Activated naive CD8-positive, alpha-beta T cell treated with anti-CD3 and anti-CD28 coated beads, Interleukin-2, amount 10 ng/mL, durations not matched to agents 7 days and 5 days (primary cell): Measurements from ENCODE around the gene CTNND2. TPM values are rescaled to one million over a fixed set of nuclear protein-coding genes. Genes with fewer than 3 reads are reported as not detected.

ENCODE experiments used
- ATAC-seq: fragments of 150-1000 bp; cut with Tn5 transposase; one replicate; pipeline ENCODE4 v1.10.0; 2021; ENCODE audit warnings: low read depth, moderate library complexity
- POLR2A ChIA-PET: fragments of 350-600 bp; sonication (Branson Sonifier 250); formaldehyde crosslinking; loops from one replicate; lab custom pipeline; 2021; ENCODE audit warnings: antibody characterized with exemption; lab: Charles Lee
- DNase-seq: peaks from one replicate; pipeline ENCODE4 v3.0.0; 2021
- H3K27ac Mint-ChIP-seq: one replicate; pipeline ENCODE4 v1.8.0; 2022; ENCODE audit warnings: mild to moderate bottlenecking, mixed read lengths
- H3K27me3 Mint-ChIP-seq: one replicate; pipeline ENCODE4 v1.8.0; 2022; ENCODE audit warnings: mild to moderate bottlenecking, moderate library complexity, mixed read lengths
- H3K36me3 Mint-ChIP-seq: one replicate; pipeline ENCODE4 v1.8.0; 2021; ENCODE audit warnings: mild to moderate bottlenecking, mixed read lengths
- H3K4me1 Mint-ChIP-seq: one replicate; pipeline ENCODE4 v1.8.0; 2021; ENCODE audit warnings: mixed read lengths
- H3K4me3 Mint-ChIP-seq: one replicate; pipeline ENCODE4 v1.8.0; 2022; ENCODE audit warnings: mild to moderate bottlenecking, moderate library complexity, mixed read lengths
- H3K9me3 Mint-ChIP-seq: one replicate; pipeline ENCODE4 v1.8.0; 2021; ENCODE audit warnings: mixed read lengths
- total RNA-seq, 2 experiments: library from RNA; stranded (reverse); gene quantifications; one replicate each; pipeline ENCODE4 v1.2.3, GENCODE V29; 2021

Gene CTNND2
- total RNA-seq, 2 experiments from 2014 or later = not detected

- Mint-ChIP-seq H3K4me1 (no peaks in the 10 kb centered on the region), H3K36me3 (no peaks in the 10 kb centered on the region), H3K27ac (no peak overlapping the region), H3K27me3 (no peaks in the 10 kb centered on the region), H3K4me3 (no peak overlapping the region), H3K9me3 (no peaks in the 10 kb centered on the region)
- DNase-seq = no peak
- no peak for ATAC-seq
- POLR2A ChIA-PET = no interaction called here
Observed at GRCh38 chr5:11520241-11520930, 383.9 kb downstream of the CTNND2 start.

GRCh38 chr5:11519236-11519635 lies 385.0 kb downstream of the CTNND2 start:
- Mint-ChIP-seq H3K4me1 (no peaks in the 10 kb centered on the region), H3K9me3 (no peaks in the 10 kb centered on the region), H3K27ac (no peak overlapping the region), H3K4me3 (no peak overlapping the region), H3K27me3 (no peaks in the 10 kb centered on the region), H3K36me3 (no peaks in the 10 kb centered on the region)
- POLR2A ChIA-PET = no interaction called here
- DNase-seq = no peak
- ATAC-seq = no peak

DNA sequence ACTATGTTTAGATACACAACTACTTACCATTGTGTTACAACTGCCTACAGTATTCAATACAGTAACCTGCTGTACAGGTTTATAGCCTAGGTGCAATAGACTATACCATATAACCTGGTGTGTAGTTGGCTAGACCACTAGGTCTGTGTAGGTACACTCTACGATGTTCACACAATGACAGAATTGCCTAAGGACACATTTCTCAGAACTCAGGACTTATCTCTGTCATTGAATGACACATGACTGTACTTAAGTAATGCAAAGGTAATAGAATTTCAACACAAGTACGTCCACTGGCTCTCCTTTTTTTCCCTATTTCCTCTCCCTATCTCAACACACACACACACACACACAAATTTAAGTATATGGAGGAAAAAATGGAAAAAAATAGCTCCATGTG lies 385.6 kb downstream of the CTNND2 start:
- Mint-ChIP-seq H3K27ac (no peak overlapping the region), H3K9me3 (no peaks in the 10 kb centered on the region), H3K4me3 (no peak overlapping the region), H3K4me1 (no peaks in the 10 kb centered on the region), H3K27me3 (no peaks in the 10 kb centered on the region), H3K36me3 (no peaks in the 10 kb centered on the region)
- ATAC-seq = no peak
- no peak for DNase-seq
- POLR2A ChIA-PET = no interaction called here

GRCh38 chr5:11514705-11515432 lies 389.4 kb downstream of the CTNND2 start:
- POLR2A ChIA-PET = no interaction called here
- H3K4me1 Mint-ChIP-seq = no peaks in the 10 kb centered on the region

GRCh38 chr5:11511878-11512277 lies 392.4 kb downstream of the CTNND2 start:
- no peaks in the 10 kb centered on the region for H3K27me3 Mint-ChIP-seq
- H3K4me1 Mint-ChIP-seq = no peaks in the 10 kb centered on the region
- POLR2A ChIA-PET = no interaction called here

More at GRCh38 chr5:11514705-11515432, 389.4 kb downstream of the CTNND2 start:
- Mint-ChIP-seq H3K4me3 (no peak overlapping the region), H3K27ac (no peak overlapping the region), H3K36me3 (no peaks in the 10 kb centered on the region), H3K9me3 (peaks cover 3% of the 10 kb centered on the region), H3K27me3 (no peaks in the 10 kb centered on the region)
- DNase-seq = no peak
- no peak for ATAC-seq

GRCh38 chr5:11510889-11511288 lies 393.4 kb downstream of the CTNND2 start:
- peaks cover 3% of the 10 kb centered on the region for H3K9me3 Mint-ChIP-seq
- no peaks in the 10 kb centered on the region for H3K36me3 Mint-ChIP-seq
- DNase-seq (no peak), ATAC-seq (no peak)
- H3K27me3 Mint-ChIP-seq = no peaks in the 10 kb centered on the region
- POLR2A ChIA-PET = no interaction called here
- no peaks in the 10 kb centered on the region for H3K4me1 Mint-ChIP-seq
- H3K4me3 Mint-ChIP-seq = no peak overlapping the region
- no peak overlapping the region for H3K27ac Mint-ChIP-seq

More at GRCh38 chr5:11511878-11512277, 392.4 kb downstream of the CTNND2 start:
- DNase-seq = no peak
- no peak for ATAC-seq
- Mint-ChIP-seq H3K27ac (no peak overlapping the region), H3K4me3 (no peak overlapping the region), H3K36me3 (no peaks in the 10 kb centered on the region), H3K9me3 (peaks cover 3% of the 10 kb centered on the region)

DNA sequence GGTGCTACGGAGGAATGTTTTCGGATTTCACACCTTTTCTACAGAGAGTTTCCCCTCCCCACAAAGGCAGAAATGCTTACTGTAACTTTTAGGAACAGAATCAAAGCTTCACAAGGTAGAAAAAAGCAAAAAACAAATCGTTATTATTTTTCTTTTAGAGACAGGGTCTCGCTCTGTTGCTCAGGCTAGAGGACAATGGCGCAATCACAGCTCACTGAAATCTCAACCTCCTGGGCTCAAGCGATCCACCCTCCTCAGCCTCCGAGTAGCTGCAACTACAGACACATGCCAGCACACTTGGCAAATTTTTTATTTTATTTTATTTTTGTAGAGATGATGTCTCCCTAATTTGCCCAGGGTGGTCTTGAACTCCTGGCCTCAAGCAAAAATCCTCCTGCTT lies 394.5 kb downstream of the CTNND2 start:
- peaks cover 3% of the 10 kb centered on the region for H3K9me3 Mint-ChIP-seq
- ATAC-seq (no peak), DNase-seq (no peak)
- POLR2A ChIA-PET = no interaction called here
- H3K4me1 Mint-ChIP-seq = no peaks in the 10 kb centered on the region
- no peak overlapping the region for H3K4me3 Mint-ChIP-seq
- no peaks in the 10 kb centered on the region for H3K27me3 Mint-ChIP-seq
- no peak overlapping the region for H3K27ac Mint-ChIP-seq
- no peaks in the 10 kb centered on the region for H3K36me3 Mint-ChIP-seq

- H3K9me3 Mint-ChIP-seq = peaks cover 3% of the 10 kb centered on the region
- no peak for ATAC-seq
- no peaks in the 10 kb centered on the region for H3K36me3 Mint-ChIP-seq
- DNase-seq = no peak
- H3K4me1 Mint-ChIP-seq = no peaks in the 10 kb centered on the region
- no peak overlapping the region for H3K27ac Mint-ChIP-seq
- H3K4me3 Mint-ChIP-seq = no peak overlapping the region
- POLR2A ChIA-PET = no interaction called here
- no peaks in the 10 kb centered on the region for H3K27me3 Mint-ChIP-seq
Observed at GRCh38 chr5:11507156-11507910, 396.9 kb downstream of the CTNND2 start.

GRCh38 chr5:11504886-11505193 lies 399.4 kb downstream of the CTNND2 start:
- no peak overlapping the region for H3K27ac Mint-ChIP-seq
- POLR2A ChIA-PET = no interaction called here
- no peak overlapping the region for H3K4me3 Mint-ChIP-seq
- no peaks in the 10 kb centered on the region for H3K36me3 Mint-ChIP-seq
- no peaks in the 10 kb centered on the region for H3K27me3 Mint-ChIP-seq
- H3K4me1 Mint-ChIP-seq = no peaks in the 10 kb centered on the region
- DNase-seq (no peak), ATAC-seq (no peak)
- no peaks in the 10 kb centered on the region for H3K9me3 Mint-ChIP-seq

DNA sequence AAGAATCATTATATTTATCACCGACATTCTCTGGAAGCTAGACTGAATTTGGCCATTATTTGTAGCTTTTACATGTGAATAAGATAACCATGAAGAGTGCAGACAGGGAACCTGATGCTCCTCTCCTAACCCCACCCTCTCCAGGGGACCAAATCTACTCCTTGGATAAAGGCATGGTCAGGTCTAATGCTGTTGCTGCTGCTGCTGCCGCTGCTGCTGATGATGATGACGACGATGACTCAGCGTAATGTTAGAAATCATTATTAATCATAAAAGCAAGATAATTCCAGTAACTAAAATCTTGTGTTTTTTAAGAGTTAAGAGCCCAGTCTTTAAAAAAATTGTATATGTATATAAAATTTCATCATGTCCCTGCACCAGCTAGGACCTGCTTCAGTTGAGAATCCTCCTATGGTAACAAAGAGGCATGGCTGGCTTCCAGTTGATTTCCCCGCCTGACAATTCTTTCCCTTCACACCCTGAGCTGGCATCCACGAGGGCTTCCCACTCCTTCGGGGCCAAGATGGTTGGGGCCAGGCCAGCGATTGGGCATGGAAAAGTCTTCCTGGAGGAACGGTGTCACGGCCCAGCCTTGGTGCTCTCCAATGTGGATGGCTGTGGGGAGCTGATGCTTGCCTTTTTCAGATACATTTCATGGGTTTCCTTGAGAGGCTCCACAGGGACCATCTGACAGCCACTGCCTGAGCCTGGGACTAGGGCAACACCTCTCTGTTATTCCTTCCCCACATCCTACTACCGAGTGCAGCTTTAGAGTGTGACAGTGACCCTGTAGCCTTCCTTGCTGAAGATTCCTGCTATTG lies 400.0 kb downstream of the CTNND2 start:
- no peak for DNase-seq
- no peak for ATAC-seq
- Mint-ChIP-seq H3K27me3 (no peaks in the 10 kb centered on the region), H3K4me1 (no peaks in the 10 kb centered on the region), H3K9me3 (no peaks in the 10 kb centered on the region), H3K4me3 (no peak overlapping the region), H3K27ac (no peak overlapping the region), H3K36me3 (no peaks in the 10 kb centered on the region)
- POLR2A ChIA-PET = no interaction called here

- no peak for DNase-seq
- Mint-ChIP-seq H3K27ac (no peak overlapping the region), H3K4me3 (no peak overlapping the region), H3K36me3 (no peaks in the 10 kb centered on the region), H3K9me3 (no peaks in the 10 kb centered on the region), H3K4me1 (no peaks in the 10 kb centered on the region), H3K27me3 (no peaks in the 10 kb centered on the region)
- POLR2A ChIA-PET = no interaction called here
- no peak for ATAC-seq
Observed at GRCh38 chr5:11502783-11503182, 401.5 kb downstream of the CTNND2 start.

DNA sequence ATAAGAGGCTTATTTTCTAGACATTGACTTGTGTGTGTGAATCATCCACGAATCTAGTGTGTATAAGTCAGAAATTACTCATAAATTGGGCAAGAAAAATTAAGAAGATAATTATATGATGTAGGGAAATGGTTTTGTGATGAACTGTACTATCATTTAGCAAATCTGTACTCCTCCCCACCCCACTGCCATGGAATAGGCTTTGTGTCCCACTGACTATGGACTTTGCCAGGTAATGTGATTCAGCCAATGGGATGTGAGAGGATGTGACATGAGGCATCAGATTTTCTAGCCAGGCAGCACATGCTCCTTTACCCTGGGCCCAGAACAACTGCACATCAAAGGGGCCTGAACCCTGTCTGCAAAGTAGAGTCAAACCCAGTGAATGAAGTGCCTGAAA lies 406.6 kb downstream of the CTNND2 start:
- no peaks in the 10 kb centered on the region for H3K9me3 Mint-ChIP-seq

GRCh38 chr5:11496137-11496719 lies 408.0 kb downstream of the CTNND2 start:
- no peaks in the 10 kb centered on the region for H3K9me3 Mint-ChIP-seq
- no peak overlapping the region for H3K4me3 Mint-ChIP-seq
- no peak for DNase-seq
- H3K27me3 Mint-ChIP-seq = no peaks in the 10 kb centered on the region
- no peaks in the 10 kb centered on the region for H3K36me3 Mint-ChIP-seq
- H3K4me1 Mint-ChIP-seq = no peaks in the 10 kb centered on the region
- no peak overlapping the region for H3K27ac Mint-ChIP-seq
- ATAC-seq = no peak
- POLR2A ChIA-PET = no interaction called here

More for the DNA sequence above, 406.6 kb downstream of the CTNND2 start:
- H3K27ac Mint-ChIP-seq = no peak overlapping the region
- no peaks in the 10 kb centered on the region for H3K4me1 Mint-ChIP-seq
- no peak overlapping the region for H3K4me3 Mint-ChIP-seq
- no peaks in the 10 kb centered on the region for H3K36me3 Mint-ChIP-seq
- POLR2A ChIA-PET = no interaction called here
- ATAC-seq = no peak
- no peak for DNase-seq
- H3K27me3 Mint-ChIP-seq = no peaks in the 10 kb centered on the region
